HCT116 (cell line): ENCODE measurements around the gene NTNG1. TPM values are rescaled to one million over a fixed set of nuclear protein-coding genes. Genes with fewer than 3 reads are reported as not detected.

Experiments used
- ATAC-seq: fragments of 200-7000 bp; cut with Tn5 transposase; 2 replicates; pipeline ENCODE4 v1.9.1; 2020; ENCODE audit warnings: mild to moderate bottlenecking, moderate library complexity
- BruUV-seq: library from RNA; stranded (reverse); fragments of 400-500 nt; replicated peaks from 2 replicates; lab custom pipeline; 2021; lab: Mats Ljungman, UMichigan
- CTCF ChIA-PET: fragments of 300-600 bp; sonication (Branson Sonifier 250); formaldehyde crosslinking; loops from one replicate; lab custom pipeline; 2021; ENCODE audit warnings: antibody characterized with exemption; lab: Charles Lee
- POLR2A ChIA-PET: fragments of 300-600, 350-600 bp; sonication (Branson Sonifier 250); formaldehyde crosslinking; loops from one replicate; lab custom pipeline; 2021; ENCODE audit warnings: antibody characterized with exemption; lab: Charles Lee
- RAD21 ChIA-PET, 2 experiments: fragments of 300-600 bp; sonication (Branson Sonifier 250); formaldehyde crosslinking; loops; one replicate each; lab custom pipeline; 2023; ENCODE audit warnings: low total read pairs in 2 of 2; ENCODE audit not compliant: uncharacterized antibody in 2 of 2, unreplicated experiment in 2 of 2, low non-redundant PET in 1 of 2; lab: Charles Lee
- DNase-seq: peaks from one replicate; pipeline ENCODE4 v3.0.0-alpha.2; 2010; ENCODE audit warnings: low read depth, low spot score
- H2AFZ ChIP-seq: fragments of 200-600 bp; shearing (Covaris generic), sonication (generic); 2 replicates; pipeline ENCODE4 v1.6.1; 2017; ENCODE audit warnings: low read depth, mixed run types, mixed read lengths, antibody characterized with exemption, low read length; ENCODE audit not compliant: poor library complexity, severe bottlenecking
- H3K27ac ChIP-seq: 2 replicates; pipeline ENCODE4 v1.5.1; 2012; ENCODE audit warnings: low read depth, low read length
- H3K27me3 ChIP-seq: fragments of 200-600 bp; sonication (generic); 2 replicates; pipeline ENCODE4 v1.6.1; 2016; ENCODE audit warnings: mixed run types, low read length, mixed read lengths; ENCODE audit not compliant: insufficient read depth
- H3K36me3 ChIP-seq, 2 experiments: fragments of 200-500 bp in 1 of 2; fragments of 200-600 bp in 1 of 2; sonication (Bioruptor generic) in 1 of 2; sonication (generic) in 1 of 2; 2 replicates each; pipeline versions ENCODE4 v1.5.1 to v1.6.1; 2014 to 2016; ENCODE audit warnings: low read length in 2 of 2, inconsistent platforms in 1 of 2, mixed read lengths in 1 of 2, mixed run types in 1 of 2; ENCODE audit not compliant: insufficient read depth in 2 of 2, control insufficient read depth in 1 of 2
- H3K4me1 ChIP-seq, 2 experiments: fragments of 200-600 bp in 1 of 2; sonication (generic) in 1 of 2; 2 replicates each; pipeline versions ENCODE4 v1.5.1 to v1.6.1; 2012 to 2017; ENCODE audit warnings: low read length in 2 of 2, inconsistent platforms in 1 of 2, mild to moderate bottlenecking in 1 of 2, mixed read lengths in 1 of 2, mixed run types in 1 of 2, moderate library complexity in 1 of 2; ENCODE audit not compliant: insufficient read depth in 2 of 2, control insufficient read depth in 1 of 2
- H3K4me2 ChIP-seq: fragments of 200-600 bp; sonication (generic); 2 replicates; pipeline ENCODE4 v1.6.1; 2017; ENCODE audit warnings: mixed run types, low read length, mixed read lengths
- H3K4me3 ChIP-seq, 2 experiments: fragments of 200-600 bp in 1 of 2; sonication (generic) in 1 of 2; replicated peaks in 1 of 2; 2 replicates each; pipeline ENCODE4 v1.5.1; 2011 to 2016; ENCODE audit warnings: low read length in 2 of 2, control low read depth in 1 of 2, low read depth in 1 of 2, mild to moderate bottlenecking in 1 of 2, mixed read lengths in 1 of 2, mixed run types in 1 of 2
- H3K79me2 ChIP-seq: fragments of 200-600 bp; sonication (generic); 2 replicates; pipeline ENCODE4 v1.6.1; 2017; ENCODE audit warnings: mild to moderate bottlenecking, mixed run types, low read length, moderate library complexity, mixed read lengths; ENCODE audit not compliant: insufficient read depth
- H3K9ac ChIP-seq: fragments of 200-600 bp; sonication (generic); 2 replicates; pipeline ENCODE4 v1.6.1; 2016; ENCODE audit warnings: low read length, mixed read lengths
- H3K9me2 ChIP-seq: fragments of 200-600 bp; sonication (generic), shearing (Covaris generic); 2 replicates; pipeline ENCODE4 v1.6.1; 2017; ENCODE audit warnings: mixed run types, mild to moderate bottlenecking, moderate library complexity; ENCODE audit not compliant: insufficient read depth
- H3K9me3 ChIP-seq, 2 experiments: fragments of 200-500 bp in 1 of 2; fragments of 200-600 bp in 1 of 2; sonication (Bioruptor generic) in 1 of 2; sonication (generic) in 1 of 2; 2 replicates each; pipeline ENCODE4 v1.6.1; 2014 to 2017; ENCODE audit warnings: low read length in 2 of 2, mixed read lengths in 2 of 2, inconsistent platforms in 1 of 2, low read depth in 1 of 2, mild to moderate bottlenecking in 1 of 2, mixed run types in 1 of 2, moderate library complexity in 1 of 2; ENCODE audit not compliant: control insufficient read depth in 1 of 2, insufficient read depth in 1 of 2
- H4K20me1 ChIP-seq: fragments of 200-600 bp; sonication (generic), shearing (Covaris generic); 2 replicates; pipeline ENCODE4 v1.6.1; 2017; ENCODE audit warnings: mixed run types, mild to moderate bottlenecking, moderate library complexity; ENCODE audit not compliant: insufficient read depth
- ATF3 ChIP-seq: IDR thresholded peaks from 2 replicates; pipeline ENCODE4 v1.6.1; 2012
- CBX3 ChIP-seq: IDR thresholded peaks from 2 replicates; pipeline ENCODE4 v1.6.1; 2012; ENCODE audit warnings: low read depth
- CEBPB ChIP-seq: IDR thresholded peaks from 2 replicates; pipeline ENCODE4 v1.6.1; 2012; ENCODE audit warnings: low read depth
- CTCF ChIP-seq, 3 experiments: fragments of 200-600 bp in 1 of 3; sonication (generic) in 1 of 3; IDR thresholded peaks in 2 of 3; conservative IDR thresholded peaks in 1 of 3; 2 replicates each; pipeline ENCODE4 v1.5.1; 2012 to 2017; ENCODE audit warnings: low read depth in 2 of 3, low read length in 2 of 3, antibody characterized with exemption in 1 of 3, borderline replicate concordance in 1 of 3, control low read depth in 1 of 3, mild to moderate bottlenecking in 1 of 3, mixed read lengths in 1 of 3, mixed run types in 1 of 3, moderate library complexity in 1 of 3; ENCODE audit not compliant: insufficient read depth in 1 of 3
- EGR1 ChIP-seq: IDR thresholded peaks from 2 replicates; pipeline ENCODE4 v1.6.1; 2012; ENCODE audit warnings: low read depth
- ELF1 ChIP-seq: IDR thresholded peaks from 2 replicates; pipeline ENCODE4 v1.6.1; 2012; ENCODE audit warnings: low read depth, borderline replicate concordance
- FOSL1 ChIP-seq: IDR thresholded peaks from 2 replicates; pipeline ENCODE4 v1.6.1; 2012; ENCODE audit warnings: low read depth
- MAX ChIP-seq: IDR thresholded peaks from 2 replicates; pipeline ENCODE4 v1.6.1; 2012
- POLR2A ChIP-seq: IDR thresholded peaks from 2 replicates; pipeline ENCODE4 v1.7.0; 2011; ENCODE audit warnings: borderline replicate concordance; ENCODE audit not compliant: insufficient read depth, insufficient read length; ENCODE audit errors: extremely low read depth
- POLR2AphosphoS5 ChIP-seq: IDR thresholded peaks from 2 replicates; pipeline ENCODE4 v1.6.1; 2011; ENCODE audit warnings: mild to moderate bottlenecking, low read depth, low read length, moderate library complexity
- RAD21 ChIP-seq: IDR thresholded peaks from 2 replicates; pipeline ENCODE4 v1.6.1; 2012; ENCODE audit warnings: low read depth, mild to moderate bottlenecking
- REST ChIP-seq: IDR thresholded peaks from 2 replicates; pipeline ENCODE4 v1.6.1; 2012; ENCODE audit warnings: low read depth
- SIN3A ChIP-seq: IDR thresholded peaks from 2 replicates; pipeline ENCODE4 v1.6.1; 2012; ENCODE audit warnings: low read depth
- SP1 ChIP-seq: IDR thresholded peaks from 2 replicates; pipeline ENCODE4 v1.6.1; 2012; ENCODE audit warnings: low read depth
- TCF7L2 ChIP-seq: IDR thresholded peaks from 2 replicates; pipeline ENCODE4 v1.7.0; 2011; ENCODE audit warnings: borderline replicate concordance, inconsistent platforms; ENCODE audit not compliant: insufficient read depth, insufficient read length; ENCODE audit errors: extremely low read depth
- YY1 ChIP-seq: IDR thresholded peaks from 2 replicates; pipeline ENCODE4 v1.6.1; 2011; ENCODE audit warnings: low read length, low read depth, moderate library complexity, mild to moderate bottlenecking; ENCODE audit not compliant: insufficient replicate concordance; ENCODE audit errors: extremely low read depth
- ZBTB33 ChIP-seq: IDR thresholded peaks from 2 replicates; pipeline ENCODE4 v1.6.1; 2011; ENCODE audit warnings: mild to moderate bottlenecking, low read length, moderate library complexity; ENCODE audit not compliant: insufficient replicate concordance; ENCODE audit errors: extremely low read depth
- ZFX ChIP-seq: fragments of 450-650 bp; IDR thresholded peaks from 2 replicates; pipeline ENCODE4 v1.6.1; 2017
- ZNF274 ChIP-seq: fragments of 200-500 bp; sonication (Bioruptor generic); IDR thresholded peaks from 2 replicates; pipeline ENCODE4 v1.6.1; 2014; ENCODE audit warnings: mild to moderate bottlenecking, low read depth, low read length, inconsistent platforms
- intact Hi-C: fragments of 100-400 bp; cut with micrococcal nuclease; formaldehyde crosslinking; loops from 2 replicates; pipeline ENCODE4 v1.10.0; 2022
- total RNA-seq: library from RNA; stranded (reverse); gene quantifications from one replicate; pipeline ENCODE4 v1.2.1, GENCODE V29; 2021; ENCODE audit not compliant: unreplicated experiment

The NTNG1 gene
- total RNA-seq, 1 experiment from 2014 or later, result not detected

- ATAC-seq (no peak), DNase-seq (no peak)
- Histone ChIP-seq H3K79me2 (no peaks in the 10 kb centered on the region), H3K27me3 (no peaks in the 10 kb centered on the region), H3K9me2 (no peaks in the 10 kb centered on the region), H3K9ac (no peak overlapping the region), H3K36me3 (no peaks in the 10 kb centered on the region), H4K20me1 (no peaks in the 10 kb centered on the region), H3K4me3 (no peak overlapping the region), H3K4me2 (no peak overlapping the region), H2AFZ (no peak overlapping the region), H3K9me3 (peaks cover 0 to 13% of the 10 kb centered on the region in 2 experiments; a peak in 2 of 4 replicates), H3K27ac (no peak overlapping the region), H3K4me1 (no peaks in the 10 kb centered on the region)
- ChIA-PET POLR2A (no interaction called here), CTCF (no interaction called here), RAD21 (no interaction called here)
- intact Hi-C loops, result no loop called here
- TF ChIP-seq ZNF274 (no peak), ATF3 (no peak), SIN3A (no peak), FOSL1 (no peak), YY1 (no peak), REST (no peak), POLR2A (no peak), ZBTB33 (no peak), RAD21 (no peak), ZFX (no peak), TCF7L2 (no peak), CTCF (IDR thresholded peaks at IDR 0.05 in 2 of 3, conservative IDR thresholded peaks at IDR 0.05 in 1 of 3; ENCODE audit: borderline replicate concordance in 1 of 3, insufficient read depth in 1 of 3, low read depth in 2 of 3, low read length in 2 of 3) (no peak), EGR1 (no peak), CBX3 (no peak), ELF1 (no peak), POLR2AphosphoS5 (no peak), CEBPB (no peak), MAX (no peak), SP1 (no peak)
- BruUV-seq, result no TSS peak
These were observed 79.2 kb downstream of the NTNG1 start for GRCh38 chr1:107220036-107220435.
